CD4-positive, CD25-positive, alpha-beta regulatory T cell (primary cell): ENCODE measurements around the gene MYPN. TPM values are rescaled to one million over a fixed set of nuclear protein-coding genes. Genes with fewer than 3 reads are reported as not detected.

Experiments
- ATAC-seq, 2 donors: fragments of 150-1000 bp; cut with Tn5 transposase; one replicate each; pipeline ENCODE4 v1.10.0; 2021; ENCODE audit warnings: low read depth in 2 of 2, moderate number of reproducible peaks in 2 of 2, moderate library complexity in 1 of 2
- DNase-seq, 3 donors: peaks; one replicate each; pipeline versions ENCODE4 v3.0.0 to v3.0.0-alpha.2; 2012 to 2022; ENCODE audit warnings: mixed read lengths in 1 of 3
- H3K27ac ChIP-seq: one replicate; pipeline ENCODE4 v1.7.0; 2013; ENCODE audit warnings: mild to moderate bottlenecking, low read length; ENCODE audit not compliant: insufficient read depth, poor library complexity, severe bottlenecking
- H3K27me3 ChIP-seq: one replicate; pipeline ENCODE4 v1.7.0; 2013; ENCODE audit warnings: low read length; ENCODE audit not compliant: control insufficient read depth, insufficient read depth
- H3K36me3 ChIP-seq: one replicate; pipeline ENCODE4 v1.7.0; 2013; ENCODE audit warnings: mild to moderate bottlenecking, low read length, moderate library complexity; ENCODE audit not compliant: control insufficient read depth, insufficient read depth
- H3K4me1 ChIP-seq: 2 replicates; pipeline ENCODE4 v1.7.0; 2013; ENCODE audit warnings: mild to moderate bottlenecking, low read length; ENCODE audit not compliant: insufficient read depth, control insufficient read depth, poor library complexity, severe bottlenecking
- H3K4me3 ChIP-seq: one replicate; pipeline ENCODE4 v1.7.0; 2013; ENCODE audit warnings: low read depth, mild to moderate bottlenecking, low read length, moderate library complexity
- H3K9me3 ChIP-seq, 2 experiments: 1 replicate in 1 of 2; 2 replicates in 1 of 2; pipeline ENCODE4 v1.7.0; 2013; ENCODE audit warnings: low read length in 2 of 2, mild to moderate bottlenecking in 1 of 2, moderate library complexity in 1 of 2; ENCODE audit not compliant: control insufficient read depth in 2 of 2
- H3K27ac Mint-ChIP-seq, 3 donors: one replicate each; pipeline ENCODE4 v1.8.0; 2020 to 2022; ENCODE audit warnings: mild to moderate bottlenecking in 3 of 3, mixed read lengths in 3 of 3, moderate library complexity in 2 of 3
- H3K27me3 Mint-ChIP-seq: one replicate; pipeline ENCODE4 v1.8.0; 2022; ENCODE audit warnings: mild to moderate bottlenecking, mixed read lengths
- H3K36me3 Mint-ChIP-seq: one replicate; pipeline ENCODE4 v1.8.0; 2020; ENCODE audit warnings: mixed read lengths
- H3K4me1 Mint-ChIP-seq, 4 donors: one replicate each; pipeline ENCODE4 v1.8.0; 2020 to 2022; ENCODE audit warnings: mixed read lengths in 4 of 4, mild to moderate bottlenecking in 1 of 4
- H3K4me3 Mint-ChIP-seq, 4 donors: one replicate each; pipeline ENCODE4 v1.8.0; 2020 to 2022; ENCODE audit warnings: mild to moderate bottlenecking in 4 of 4, mixed read lengths in 4 of 4, moderate library complexity in 3 of 4
- H3K9me3 Mint-ChIP-seq, 7 donors: one replicate each; pipeline ENCODE4 v1.8.0; 2020 to 2022; ENCODE audit warnings: mixed read lengths in 7 of 7, mild to moderate bottlenecking in 3 of 7, moderate library complexity in 2 of 7
- polyA plus RNA-seq, 4 donors: library from polyadenylated mRNA; unstranded; fragments of 300-500 nt; fragmentation: Illumina TruSeq; gene quantifications; one replicate each; pipeline ENCODE4 v1.2.3, GENCODE V29; 2021
- total RNA-seq: library from RNA; stranded (reverse); gene quantifications from one replicate; pipeline ENCODE4 v1.2.3, GENCODE V29; 2022

The MYPN gene
- total and polyA plus RNA-seq, 5 donors from 2014 or later, result not detected

DNA sequence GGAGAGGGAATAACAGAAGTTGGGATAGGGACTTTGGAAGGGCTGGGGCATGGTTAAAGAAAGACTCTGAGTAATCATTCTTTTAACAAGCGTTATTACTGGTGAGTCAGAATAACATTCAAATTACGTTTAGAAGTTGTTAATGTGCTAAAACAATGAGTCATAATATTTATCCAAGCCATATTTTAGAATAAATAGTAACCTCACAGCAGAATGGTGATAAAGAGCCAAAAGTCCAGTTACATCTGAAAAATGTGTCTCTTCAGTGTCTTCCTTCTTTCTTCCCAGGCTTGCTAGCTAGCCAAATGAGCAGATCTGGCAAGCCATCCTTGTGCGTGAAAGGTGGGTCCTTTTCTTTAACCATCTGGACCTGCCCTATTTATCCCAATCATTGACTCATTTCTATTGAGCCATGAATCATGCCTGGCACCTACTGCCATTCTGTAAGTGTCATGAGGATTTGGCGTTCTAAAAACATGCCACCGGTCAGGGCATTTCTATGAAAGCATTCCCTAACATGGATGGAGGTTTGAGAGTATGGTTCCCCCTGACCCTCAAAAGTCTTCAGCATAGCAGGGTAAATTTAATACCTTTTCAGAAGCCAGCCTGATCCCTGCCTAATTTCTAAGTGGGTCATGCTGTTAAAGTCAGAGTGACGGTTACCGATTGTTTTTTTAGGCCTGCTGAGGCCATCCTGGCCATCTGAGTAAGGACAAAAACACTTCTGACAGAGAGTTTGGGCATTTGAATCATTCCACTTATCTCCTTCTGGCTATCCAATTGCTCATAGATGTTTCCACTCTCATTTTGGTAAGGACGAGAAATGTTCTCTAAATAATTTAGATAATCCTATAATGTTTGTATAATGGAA is 26.9 kb downstream of the MYPN start:
- Mint-ChIP-seq H3K36me3 (no peaks in the 10 kb centered on the region), H3K27ac (no peak overlapping the region), H3K4me3 (no peak overlapping the region), H3K4me1 (no peaks in the 10 kb centered on the region), H3K27me3 (peaks cover 34% of the 10 kb centered on the region), H3K9me3 (peaks cover 0 to 1% (median 0%) of the 10 kb centered on the region in 7 donors)
- DNase-seq (no peak), ATAC-seq (no peak)
- Histone ChIP-seq H3K27ac (no peak overlapping the region), H3K27me3 (peaks cover 17% of the 10 kb centered on the region), H3K4me1 (no peaks in the 10 kb centered on the region), H3K9me3 (no peaks in the 10 kb centered on the region), H3K36me3 (no peaks in the 10 kb centered on the region), H3K4me3 (no peak overlapping the region)

DNA sequence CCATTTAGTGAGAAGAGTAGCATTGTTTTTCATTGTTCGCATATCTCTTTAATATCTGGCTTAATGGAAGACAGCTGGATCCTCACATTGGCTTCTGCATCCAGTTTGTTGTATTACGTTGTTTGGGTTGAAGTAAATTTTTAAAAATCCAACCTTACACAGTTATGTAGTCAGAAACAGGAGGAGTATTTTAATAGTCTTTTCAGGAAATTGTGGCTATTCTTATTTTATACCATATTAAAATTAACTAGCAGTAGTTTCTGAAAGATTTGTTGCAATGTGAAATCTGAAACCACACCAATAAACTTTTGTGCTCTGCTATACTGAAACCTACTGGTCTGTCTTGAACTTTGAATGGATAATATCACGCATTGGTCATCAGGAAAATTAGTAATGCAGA is 27.9 kb downstream of the MYPN start:
- no peaks in the 10 kb centered on the region for H3K4me1 Mint-ChIP-seq
- Histone ChIP-seq H3K27me3 (peaks cover 17% of the 10 kb centered on the region), H3K9me3 (no peaks in the 10 kb centered on the region), H3K36me3 (no peaks in the 10 kb centered on the region), H3K4me1 (no peaks in the 10 kb centered on the region), H3K4me3 (no peak overlapping the region), H3K27ac (no peak overlapping the region)
- DNase-seq, result no peak
- peaks cover 0 to 1% (median 0%) of the 10 kb centered on the region in 7 donors for H3K9me3 Mint-ChIP-seq
- H3K36me3 Mint-ChIP-seq, result no peaks in the 10 kb centered on the region
- no peak for ATAC-seq
- H3K4me3 Mint-ChIP-seq, result no peak overlapping the region
- H3K27me3 Mint-ChIP-seq, result peaks cover 31% of the 10 kb centered on the region
- no peak overlapping the region for H3K27ac Mint-ChIP-seq

DNA sequence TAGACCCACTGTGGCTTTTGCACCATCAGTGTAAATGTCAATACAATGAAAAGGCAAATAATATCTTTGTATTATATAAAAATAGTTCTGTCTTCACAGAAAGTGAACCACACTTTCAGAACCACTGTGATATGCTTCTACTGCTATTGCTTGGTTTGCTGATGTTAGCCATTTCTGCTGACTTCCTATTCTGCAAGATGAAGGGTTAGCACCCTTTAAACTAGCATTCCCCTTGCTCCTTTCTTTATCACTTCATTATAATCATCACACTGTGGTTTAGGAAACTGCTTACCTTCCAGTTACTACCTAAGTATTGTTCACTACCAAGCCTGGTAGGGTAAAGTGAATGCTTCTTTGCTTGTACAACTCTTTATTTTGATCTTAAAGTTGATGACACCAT is 29.2 kb downstream of the MYPN start:
- peaks cover 0 to 1% (median 0%) of the 10 kb centered on the region in 7 donors for H3K9me3 Mint-ChIP-seq
- Histone ChIP-seq H3K9me3 (no peaks in the 10 kb centered on the region), H3K27ac (no peak overlapping the region), H3K36me3 (no peaks in the 10 kb centered on the region), H3K4me1 (no peaks in the 10 kb centered on the region), H3K4me3 (no peak overlapping the region), H3K27me3 (peaks cover 17% of the 10 kb centered on the region)
- no peak for DNase-seq
- ATAC-seq, result no peak
- H3K27ac Mint-ChIP-seq, result no peak overlapping the region
- H3K36me3 Mint-ChIP-seq, result no peaks in the 10 kb centered on the region
- H3K4me1 Mint-ChIP-seq, result no peaks in the 10 kb centered on the region
- H3K27me3 Mint-ChIP-seq, result peaks cover 27% of the 10 kb centered on the region
- no peak overlapping the region for H3K4me3 Mint-ChIP-seq

DNA sequence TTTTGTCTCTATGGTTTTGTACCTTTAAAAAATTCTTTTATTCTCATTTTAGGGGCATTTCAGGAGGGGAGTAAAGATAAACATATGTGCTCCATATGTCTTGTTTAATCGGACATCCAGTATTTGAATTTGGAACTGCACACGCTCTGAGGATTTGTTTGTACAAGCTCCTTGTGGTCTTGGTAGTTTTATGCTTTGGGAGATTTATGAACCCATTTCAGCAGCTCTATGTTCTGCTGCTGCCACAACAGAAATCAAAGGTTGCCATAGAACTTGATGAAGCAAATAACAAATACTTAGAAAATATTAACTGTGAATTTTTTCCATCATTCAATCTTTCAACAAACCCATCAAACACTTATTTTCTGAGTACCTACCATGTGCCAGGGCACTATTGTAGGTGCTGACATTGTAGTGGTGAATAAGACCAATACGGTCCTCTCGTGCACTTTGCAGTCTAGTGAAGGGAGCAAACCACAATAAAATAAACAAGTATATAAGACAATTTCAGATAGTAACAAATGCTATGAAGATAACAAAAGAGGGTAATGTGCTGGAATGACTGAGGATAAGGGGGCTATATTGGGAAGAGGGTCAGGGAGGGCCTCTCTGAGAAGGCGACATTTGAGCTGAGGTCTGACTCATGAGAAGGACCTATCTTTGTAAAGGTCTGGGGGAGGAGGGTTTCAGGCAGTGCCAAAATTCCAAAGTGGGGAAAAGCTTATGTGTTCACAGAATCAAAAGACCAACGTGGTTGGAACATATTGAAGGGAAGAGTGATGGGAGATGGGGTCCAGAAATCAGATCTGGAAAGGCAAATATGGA is 30.4 kb downstream of the MYPN start:
- Mint-ChIP-seq H3K9me3 (peaks cover 0 to 1% (median 0%) of the 10 kb centered on the region in 7 donors), H3K27me3 (peaks cover 27% of the 10 kb centered on the region), H3K4me3 (no peak overlapping the region), H3K36me3 (no peaks in the 10 kb centered on the region), H3K27ac (no peak overlapping the region), H3K4me1 (no peaks in the 10 kb centered on the region)
- peaks cover 17% of the 10 kb centered on the region for H3K27me3 ChIP-seq
- no peaks in the 10 kb centered on the region for H3K9me3 ChIP-seq
- no peaks in the 10 kb centered on the region for H3K36me3 ChIP-seq
- no peak overlapping the region for H3K27ac ChIP-seq
- no peak overlapping the region for H3K4me3 ChIP-seq
- ATAC-seq, result no peak
- no peaks in the 10 kb centered on the region for H3K4me1 ChIP-seq
- no peak for DNase-seq

DNA sequence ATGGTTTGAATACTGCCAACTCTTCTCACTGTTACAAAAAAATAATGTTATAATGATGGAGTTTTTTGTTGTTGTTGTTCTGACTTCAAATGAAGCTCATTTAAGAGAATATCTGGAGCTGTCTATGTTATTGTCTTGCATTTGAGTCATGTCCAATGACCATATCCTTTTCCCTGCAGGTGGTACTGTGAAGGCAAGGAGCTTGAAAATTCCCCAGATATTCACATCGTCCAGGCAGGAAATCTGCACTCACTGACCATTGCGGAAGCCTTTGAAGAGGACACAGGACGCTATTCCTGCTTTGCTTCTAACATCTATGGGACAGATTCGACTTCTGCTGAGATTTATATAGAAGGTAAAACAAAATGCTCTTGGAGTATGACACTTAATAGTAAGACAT is 33.5 kb downstream of the MYPN start:
- no peak for ATAC-seq
- H3K4me3 Mint-ChIP-seq, result no peak overlapping the region
- no peak for DNase-seq
- no peaks in the 10 kb centered on the region for H3K4me1 ChIP-seq
- no peak overlapping the region for H3K27ac ChIP-seq
- H3K4me1 Mint-ChIP-seq, result no peaks in the 10 kb centered on the region
- peaks cover 17% of the 10 kb centered on the region for H3K27me3 ChIP-seq
- peaks cover 37% of the 10 kb centered on the region for H3K27me3 Mint-ChIP-seq
- no peak overlapping the region for H3K27ac Mint-ChIP-seq
- no peaks in the 10 kb centered on the region for H3K9me3 ChIP-seq
- H3K9me3 Mint-ChIP-seq, result peaks cover 0 to 1% (median 0%) of the 10 kb centered on the region in 7 donors
- H3K36me3 Mint-ChIP-seq, result no peaks in the 10 kb centered on the region
- no peaks in the 10 kb centered on the region for H3K36me3 ChIP-seq
- no peak overlapping the region for H3K4me3 ChIP-seq

DNA sequence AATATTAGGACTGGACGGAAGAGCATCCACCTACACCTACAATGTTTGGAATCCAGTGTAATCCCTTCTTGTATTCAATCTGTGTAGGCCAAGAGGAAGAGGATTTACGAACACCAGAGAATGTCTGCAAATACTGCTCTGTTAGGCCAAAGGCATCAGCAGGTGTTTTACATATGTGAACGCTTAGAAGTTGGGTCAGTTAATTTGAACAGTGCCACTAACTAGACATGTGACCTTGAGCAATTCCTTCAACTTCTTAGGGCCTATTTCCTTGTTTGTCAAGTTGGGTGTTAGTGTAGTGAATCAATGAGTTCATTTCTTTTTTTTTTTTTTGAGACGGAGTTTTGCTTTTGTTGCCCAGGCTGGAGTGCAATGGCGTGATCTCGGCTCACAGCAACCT is 35.4 kb downstream of the MYPN start:
- peaks cover 22% of the 10 kb centered on the region for H3K27me3 Mint-ChIP-seq
- Histone ChIP-seq H3K27me3 (peaks cover 11% of the 10 kb centered on the region), H3K4me1 (no peaks in the 10 kb centered on the region), H3K27ac (no peak overlapping the region), H3K9me3 (no peaks in the 10 kb centered on the region), H3K4me3 (no peak overlapping the region), H3K36me3 (no peaks in the 10 kb centered on the region)
- ATAC-seq (no peak), DNase-seq (no peak)
- no peak overlapping the region for H3K27ac Mint-ChIP-seq
- H3K9me3 Mint-ChIP-seq, result peaks cover 0 to 1% (median 0%) of the 10 kb centered on the region in 7 donors
- H3K4me3 Mint-ChIP-seq, result no peak overlapping the region
- no peaks in the 10 kb centered on the region for H3K36me3 Mint-ChIP-seq
- no peaks in the 10 kb centered on the region for H3K4me1 Mint-ChIP-seq

DNA sequence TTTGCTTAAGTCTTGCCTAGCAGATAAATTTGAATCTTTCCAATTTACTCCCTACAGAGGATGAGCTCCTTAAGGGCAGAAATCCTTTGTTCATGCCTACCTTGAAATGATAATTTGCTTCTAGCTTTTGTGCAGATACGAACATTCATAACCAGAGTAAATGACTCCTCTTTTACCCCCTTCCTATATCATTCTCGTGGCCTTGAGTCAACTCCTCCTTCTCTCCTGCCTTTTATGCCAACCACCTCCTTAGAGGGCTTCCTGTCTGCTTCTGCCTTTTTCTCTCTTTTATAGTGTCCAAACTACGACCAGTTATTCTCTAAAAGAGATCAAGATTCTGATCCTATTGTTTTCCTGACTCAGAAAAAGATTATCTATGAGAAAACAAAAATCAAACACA is 36.4 kb downstream of the MYPN start:
- ATAC-seq (no peak), DNase-seq (no peak)
- H3K9me3 ChIP-seq, result no peaks in the 10 kb centered on the region
- H3K36me3 Mint-ChIP-seq, result no peaks in the 10 kb centered on the region
- peaks cover 5% of the 10 kb centered on the region for H3K27me3 ChIP-seq
- H3K9me3 Mint-ChIP-seq, result no peaks in the 10 kb centered on the region
- no peak overlapping the region for H3K4me3 Mint-ChIP-seq
- H3K4me3 ChIP-seq, result no peak overlapping the region
- H3K27ac Mint-ChIP-seq, result no peak overlapping the region
- peaks cover 20% of the 10 kb centered on the region for H3K27me3 Mint-ChIP-seq
- no peaks in the 10 kb centered on the region for H3K36me3 ChIP-seq
- H3K4me1 ChIP-seq, result no peaks in the 10 kb centered on the region
- H3K27ac ChIP-seq, result no peak overlapping the region
- H3K4me1 Mint-ChIP-seq, result no peaks in the 10 kb centered on the region
